Astrocyte of the cerebellum (primary cell): ENCODE data around the gene INSIG1.

Experiments used
- DNase-seq: peaks from one replicate; pipeline ENCODE4 v3.0.0-alpha.2; 2011; ENCODE audit warnings: low read depth
- H3K4me3 ChIP-seq: 2 replicates; pipeline ENCODE4 v1.5.1; 2011; ENCODE audit warnings: mild to moderate bottlenecking, low read depth, low read length, moderate library complexity
- in situ Hi-C: cut with HindIII; loops from 2 replicates; pipeline ENCODE4 v1.10.0; 2017; ENCODE audit warnings: low sequenced_read_pairs
- TF ChIP-seq, protein P1 (sequence below): IDR thresholded peaks from 2 replicates; pipeline ENCODE4 v1.5.1; 2012; ENCODE audit warnings: low read length, low read depth, moderate library complexity, mild to moderate bottlenecking; ENCODE audit errors: missing control alignments

Gene INSIG1

GRCh38 chr7:155338632-155339320 is 41.1 kb downstream of the INSIG1 start:
- no peak overlapping the region for H3K4me3 ChIP-seq
- in situ Hi-C loops = loop anchor here (25.0 kb wide), 1 partner anchor 401 kb away; no protein-coding TSS in a partner anchor
- TF ChIP-seq, protein P1, sequence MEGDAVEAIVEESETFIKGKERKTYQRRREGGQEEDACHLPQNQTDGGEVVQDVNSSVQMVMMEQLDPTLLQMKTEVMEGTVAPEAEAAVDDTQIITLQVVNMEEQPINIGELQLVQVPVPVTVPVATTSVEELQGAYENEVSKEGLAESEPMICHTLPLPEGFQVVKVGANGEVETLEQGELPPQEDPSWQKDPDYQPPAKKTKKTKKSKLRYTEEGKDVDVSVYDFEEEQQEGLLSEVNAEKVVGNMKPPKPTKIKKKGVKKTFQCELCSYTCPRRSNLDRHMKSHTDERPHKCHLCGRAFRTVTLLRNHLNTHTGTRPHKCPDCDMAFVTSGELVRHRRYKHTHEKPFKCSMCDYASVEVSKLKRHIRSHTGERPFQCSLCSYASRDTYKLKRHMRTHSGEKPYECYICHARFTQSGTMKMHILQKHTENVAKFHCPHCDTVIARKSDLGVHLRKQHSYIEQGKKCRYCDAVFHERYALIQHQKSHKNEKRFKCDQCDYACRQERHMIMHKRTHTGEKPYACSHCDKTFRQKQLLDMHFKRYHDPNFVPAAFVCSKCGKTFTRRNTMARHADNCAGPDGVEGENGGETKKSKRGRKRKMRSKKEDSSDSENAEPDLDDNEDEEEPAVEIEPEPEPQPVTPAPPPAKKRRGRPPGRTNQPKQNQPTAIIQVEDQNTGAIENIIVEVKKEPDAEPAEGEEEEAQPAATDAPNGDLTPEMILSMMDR = no peak
- no peak for DNase-seq

GRCh38 chr7:155339474-155339873 is 41.8 kb downstream of the INSIG1 start:
- DNase-seq = no peak
- TF ChIP-seq, protein P1 = no peak
- no peak overlapping the region for H3K4me3 ChIP-seq

DNA sequence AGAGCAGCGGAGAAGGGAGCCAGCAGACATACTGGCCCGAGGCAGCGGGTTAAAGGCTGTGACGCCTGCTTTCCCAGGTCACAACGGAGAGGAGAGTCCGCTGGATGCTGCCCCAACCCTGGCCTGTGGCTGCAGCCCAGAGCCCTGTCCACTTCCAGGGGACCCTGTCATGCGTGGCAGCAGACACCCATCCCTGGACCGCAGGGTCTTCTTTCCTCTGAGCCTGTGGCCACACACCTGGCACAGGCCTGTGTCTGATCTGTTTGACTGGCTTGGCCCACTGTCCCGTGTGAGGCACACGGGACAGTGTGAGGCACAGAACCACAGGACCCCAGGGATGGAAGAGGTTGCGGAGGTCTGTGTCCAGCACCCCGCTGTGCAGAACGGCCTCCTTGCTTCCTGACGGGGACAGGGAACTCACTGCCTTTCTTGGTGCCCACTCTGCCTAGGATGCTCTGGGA is 42.4 kb downstream of the INSIG1 start:
- TF ChIP-seq, protein P1 = no peak
- H3K4me3 ChIP-seq = no peak overlapping the region
- no peak for DNase-seq
- in situ Hi-C loops = loop anchor here (25.0 kb wide), 1 partner anchor 403 kb away; no protein-coding TSS in a partner anchor

More at GRCh38 chr7:155339474-155339873, 41.8 kb downstream of the INSIG1 start:
- in situ Hi-C loops = loop anchor here (25.0 kb wide), 1 partner anchor 402 kb away; no protein-coding TSS in a partner anchor

DNA sequence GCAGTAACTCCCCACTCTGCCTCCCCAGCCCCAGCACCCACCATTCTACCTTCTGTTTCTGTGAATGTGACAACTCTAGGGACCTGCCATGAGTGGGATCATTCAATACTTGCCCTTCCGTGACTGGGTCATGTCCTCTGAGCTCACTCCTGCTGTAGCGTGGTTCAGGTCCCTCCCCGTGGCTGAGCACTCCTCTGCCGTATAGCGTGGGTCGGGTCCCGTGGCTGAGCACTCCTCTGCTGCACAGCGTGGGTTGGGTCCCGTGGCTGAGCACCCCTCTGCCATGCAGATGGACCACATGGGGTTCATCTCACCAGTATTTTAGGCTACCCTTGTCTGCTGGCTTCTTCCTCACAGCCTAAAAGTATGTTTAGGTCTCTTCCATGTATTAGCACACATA is 43.0 kb downstream of the INSIG1 start:
- in situ Hi-C loops = loop anchor here (25.0 kb wide), 1 partner anchor 403 kb away; no protein-coding TSS in a partner anchor
- TF ChIP-seq, protein P1 = no peak
- no peak for DNase-seq
- no peak overlapping the region for H3K4me3 ChIP-seq

DNA sequence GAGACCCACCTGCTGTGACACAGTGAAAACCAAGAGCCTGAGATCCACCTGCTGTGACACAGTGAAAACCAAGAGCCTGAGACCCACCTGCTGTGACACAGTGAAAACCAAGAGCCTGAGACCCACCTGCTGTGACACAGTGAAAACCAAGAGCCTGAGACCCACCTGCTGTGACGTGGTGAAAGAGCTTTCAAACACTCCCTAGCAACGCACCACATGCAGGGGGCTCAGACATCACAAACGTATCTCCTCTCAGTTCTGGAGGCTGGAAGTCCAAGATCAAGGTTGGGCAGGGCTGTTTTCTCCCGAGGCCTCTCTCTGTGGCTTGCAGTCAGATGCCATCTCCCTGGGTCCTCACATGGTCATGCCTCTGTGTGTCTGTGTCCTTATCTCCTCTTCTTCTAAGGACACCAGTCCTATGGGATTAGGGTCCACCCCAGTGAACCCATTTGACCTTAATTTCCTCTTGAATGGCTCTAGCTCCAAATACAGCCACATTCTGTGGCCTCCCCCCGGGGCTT is 43.8 kb downstream of the INSIG1 start:
- H3K4me3 ChIP-seq = no peak overlapping the region
- TF ChIP-seq, protein P1 = no peak
- in situ Hi-C loops = loop anchor here (25.0 kb wide), 1 partner anchor 404 kb away; no protein-coding TSS in a partner anchor
- DNase-seq = no peak

DNA sequence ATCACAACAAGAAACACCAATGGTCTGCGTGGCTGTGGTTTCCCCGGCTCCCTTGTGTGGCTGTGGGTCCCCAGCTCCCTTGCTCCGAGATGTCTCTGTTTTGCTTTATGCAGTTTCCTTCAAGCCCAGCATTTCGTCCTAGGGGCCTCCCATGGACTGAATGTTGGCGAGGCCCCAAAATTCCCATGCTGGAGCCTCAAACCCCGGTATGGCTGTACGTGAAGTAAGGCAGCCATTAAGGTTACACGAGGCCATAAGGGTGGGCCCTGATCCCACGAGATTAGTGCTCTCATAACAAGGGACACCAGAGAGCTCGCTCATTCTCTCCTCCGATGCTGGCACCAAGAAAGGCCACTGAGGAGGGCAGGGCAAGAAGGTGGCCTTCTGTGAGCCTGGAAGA is 44.6 kb downstream of the INSIG1 start:
- no peak overlapping the region for H3K4me3 ChIP-seq
- DNase-seq = no peak
- in situ Hi-C loops = loop anchor here (25.0 kb wide), 1 partner anchor 405 kb away; no protein-coding TSS in a partner anchor
- TF ChIP-seq, protein P1 = no peak
